BE2C (cell line): Measurements from ENCODE around the gene NUP210L.

Experiments
- DNase-seq: peaks from one replicate; pipeline ENCODE4 v3.0.0-alpha.2; 2020
- H3K27me3 ChIP-seq: fragments of 250-450 bp; sonication (Bioruptor Pico); 2 replicates; pipeline ENCODE4 v1.5.1; 2020; ENCODE audit warnings: mild to moderate bottlenecking
- H3K36me3 ChIP-seq: fragments of 250-450 bp; sonication (Bioruptor Pico); 2 replicates; pipeline ENCODE4 v1.5.1; 2020; ENCODE audit warnings: mild to moderate bottlenecking
- H3K4me1 ChIP-seq: fragments of 250-450 bp; sonication (Bioruptor Pico); 2 replicates; pipeline ENCODE4 v1.5.1; 2020
- H3K4me3 ChIP-seq: 2 replicates; pipeline ENCODE4 v1.5.1; 2011; ENCODE audit warnings: low read depth, low read length
- H3K9me3 ChIP-seq: fragments of 250-450 bp; sonication (Bioruptor Pico); 2 replicates; pipeline ENCODE4 v1.5.1; 2020
- TF ChIP-seq, protein P1 (sequence below): IDR thresholded peaks from 2 replicates; pipeline ENCODE4 v1.5.1; 2012; ENCODE audit warnings: mild to moderate bottlenecking, low read depth, low read length

NUP210L gene

DNA sequence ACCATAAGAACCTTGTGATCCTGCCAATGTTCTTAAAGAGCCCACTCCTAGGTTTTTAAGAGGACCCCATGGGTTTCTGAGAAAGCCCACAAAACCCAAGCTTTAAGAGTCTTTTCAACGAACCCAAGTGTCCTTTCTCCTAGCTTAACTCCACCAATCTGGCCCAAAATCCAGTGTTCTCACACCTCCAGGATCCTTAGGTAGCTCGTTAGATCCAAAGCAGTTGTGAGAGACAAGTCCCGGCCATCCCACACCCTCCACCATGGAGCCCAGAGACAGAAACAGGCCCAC lies 210.1 kb downstream of the NUP210L start:
- TF ChIP-seq, protein P1, sequence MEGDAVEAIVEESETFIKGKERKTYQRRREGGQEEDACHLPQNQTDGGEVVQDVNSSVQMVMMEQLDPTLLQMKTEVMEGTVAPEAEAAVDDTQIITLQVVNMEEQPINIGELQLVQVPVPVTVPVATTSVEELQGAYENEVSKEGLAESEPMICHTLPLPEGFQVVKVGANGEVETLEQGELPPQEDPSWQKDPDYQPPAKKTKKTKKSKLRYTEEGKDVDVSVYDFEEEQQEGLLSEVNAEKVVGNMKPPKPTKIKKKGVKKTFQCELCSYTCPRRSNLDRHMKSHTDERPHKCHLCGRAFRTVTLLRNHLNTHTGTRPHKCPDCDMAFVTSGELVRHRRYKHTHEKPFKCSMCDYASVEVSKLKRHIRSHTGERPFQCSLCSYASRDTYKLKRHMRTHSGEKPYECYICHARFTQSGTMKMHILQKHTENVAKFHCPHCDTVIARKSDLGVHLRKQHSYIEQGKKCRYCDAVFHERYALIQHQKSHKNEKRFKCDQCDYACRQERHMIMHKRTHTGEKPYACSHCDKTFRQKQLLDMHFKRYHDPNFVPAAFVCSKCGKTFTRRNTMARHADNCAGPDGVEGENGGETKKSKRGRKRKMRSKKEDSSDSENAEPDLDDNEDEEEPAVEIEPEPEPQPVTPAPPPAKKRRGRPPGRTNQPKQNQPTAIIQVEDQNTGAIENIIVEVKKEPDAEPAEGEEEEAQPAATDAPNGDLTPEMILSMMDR = no peak
- Histone ChIP-seq H3K36me3 (peaks cover 23% of the 10 kb centered on the region), H3K4me3 (no peak overlapping the region; the same call in 1 of the 2 replicates), H3K4me1 (no peaks in the 10 kb centered on the region), H3K9me3 (no peaks in the 10 kb centered on the region), H3K27me3 (no peaks in the 10 kb centered on the region)
- DNase-seq = no peak

DNA sequence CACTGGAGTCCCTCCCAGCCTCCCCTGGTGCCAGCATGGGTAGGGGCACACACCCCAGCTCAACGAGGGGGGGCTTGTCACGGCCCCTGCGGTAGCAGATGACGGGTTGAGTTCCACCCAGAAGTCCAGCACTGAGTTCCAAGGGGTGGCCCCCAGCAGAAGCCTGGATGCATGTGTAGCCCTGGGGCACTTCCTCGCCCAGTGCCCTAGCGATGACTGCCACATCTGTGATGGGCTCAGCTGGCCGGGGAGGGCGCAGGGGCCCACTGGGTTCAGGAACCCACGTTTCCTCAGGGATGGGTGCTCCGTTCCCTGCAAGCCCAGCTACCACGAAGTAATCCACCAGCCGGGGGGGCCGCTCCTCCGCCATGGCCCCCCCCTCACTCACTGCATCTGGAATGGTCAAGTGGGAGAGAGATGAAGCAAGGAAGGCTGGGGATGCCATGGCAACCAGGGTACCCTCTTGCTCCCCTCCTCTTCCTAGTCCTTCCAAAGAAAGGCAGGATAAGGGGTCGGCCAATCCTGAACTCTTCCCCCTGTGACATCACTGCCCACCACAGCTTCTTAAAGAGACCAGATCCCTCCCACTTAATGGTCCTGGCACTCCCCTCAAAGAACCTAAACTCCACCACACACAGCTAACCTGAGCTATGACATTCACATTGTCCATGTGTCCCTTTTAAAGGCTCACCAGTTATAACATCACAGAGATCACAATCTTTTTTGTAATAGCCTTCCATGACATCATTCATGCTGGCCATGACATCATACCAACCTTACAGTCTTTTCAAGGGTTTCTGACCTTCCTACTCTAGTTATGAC lies 210.7 kb downstream of the NUP210L start:
- H3K36me3 ChIP-seq = peaks cover 25% of the 10 kb centered on the region
- no peak overlapping the region for H3K4me3 ChIP-seq

DNA sequence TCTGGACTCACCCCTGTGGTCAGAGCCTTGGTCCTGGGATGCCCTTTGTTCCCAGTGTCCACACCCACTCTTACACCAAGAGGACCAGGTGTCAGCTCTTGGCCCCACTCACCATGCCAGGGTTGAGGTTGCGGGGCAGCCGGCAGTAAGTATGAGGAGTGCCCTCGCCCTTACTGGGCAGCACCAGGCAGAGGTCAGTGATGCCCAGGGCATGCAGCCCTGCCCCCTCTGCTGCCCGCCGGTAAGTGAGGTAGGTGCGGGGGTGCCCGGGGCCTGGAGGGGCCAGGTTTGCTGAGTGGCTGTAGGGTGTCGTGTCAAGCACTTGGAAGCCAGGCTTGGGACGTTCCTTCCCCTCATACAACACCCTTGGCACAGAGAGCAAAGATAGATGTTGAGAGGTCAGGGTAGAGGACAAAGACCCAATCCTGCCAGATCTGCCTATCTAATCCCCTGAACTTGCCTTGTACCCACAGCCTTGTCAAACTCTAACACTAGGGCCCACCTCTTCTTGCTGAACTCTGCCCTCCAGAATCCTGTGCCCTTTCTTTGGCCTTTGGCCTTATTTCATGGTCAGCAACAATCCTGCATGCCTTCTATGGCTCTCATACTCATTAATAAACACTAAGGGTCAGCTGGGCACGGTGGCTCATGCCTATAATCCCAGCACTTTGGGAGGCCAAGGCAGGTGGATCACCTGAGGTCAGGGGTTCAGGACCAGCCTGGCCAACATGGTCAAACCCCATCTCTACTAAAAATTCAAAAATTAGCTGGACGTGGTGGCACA lies 211.9 kb downstream of the NUP210L start:
- H3K36me3 ChIP-seq = peaks cover 25% of the 10 kb centered on the region

More for the DNA sequence above, 210.7 kb downstream of the NUP210L start:
- TF ChIP-seq, protein P1 = no peak
- no peaks in the 10 kb centered on the region for H3K9me3 ChIP-seq
- no peaks in the 10 kb centered on the region for H3K4me1 ChIP-seq
- no peaks in the 10 kb centered on the region for H3K27me3 ChIP-seq
- DNase-seq = no peak

More for the DNA sequence above, 211.9 kb downstream of the NUP210L start:
- no peaks in the 10 kb centered on the region for H3K4me1 ChIP-seq
- no peak for DNase-seq
- H3K27me3 ChIP-seq = no peaks in the 10 kb centered on the region
- H3K4me3 ChIP-seq = no peak overlapping the region
- H3K9me3 ChIP-seq = no peaks in the 10 kb centered on the region
- TF ChIP-seq, protein P1 = no peak
